HepG2 (cell line): ENCODE data around the gene STARD13. TPM values are rescaled to one million over a fixed set of nuclear protein-coding genes. Genes with fewer than 3 reads are reported as not detected.

Source experiments
- AGO1 ChIP-seq: fragments of 200-400 bp; formaldehyde crosslinking; IDR thresholded peaks from 2 replicates; pipeline ENCODE4 v1.6.1; 2017; ENCODE audit warnings: mild to moderate bottlenecking, low read depth, low read length, moderate library complexity; ENCODE audit not compliant: poor library complexity, severe bottlenecking
- BORCS8-MEF2B ChIP-seq: sonication (generic); formaldehyde crosslinking; IDR thresholded peaks from 2 replicates; pipeline ENCODE4 v1.8.0; 2022; ENCODE audit warnings: mild to moderate bottlenecking, missing genetic modification reagents
- HMGA1 ChIP-seq: sonication (generic); formaldehyde crosslinking; conservative IDR thresholded peaks from 2 replicates; pipeline ENCODE4 v1.4.0; 2020; ENCODE audit warnings: missing genetic modification reagents
- MBD4 ChIP-seq: IDR thresholded peaks from 2 replicates; pipeline ENCODE4 v1.6.1; 2012; ENCODE audit warnings: low read length, inconsistent platforms, borderline replicate concordance
- MYC ChIP-seq: sonication (generic); formaldehyde crosslinking; IDR thresholded peaks from 2 replicates; pipeline ENCODE4 v1.9.0; 2021; ENCODE audit warnings: missing genetic modification reagents, borderline replicate concordance
- NCOR1 ChIP-seq: fragments of 200-600 bp; sonication (generic); IDR thresholded peaks from 2 replicates; pipeline ENCODE4 v1.7.0; 2017; ENCODE audit warnings: antibody characterized with exemption, low read length, borderline replicate concordance
- PTBP1 ChIP-seq: fragments of 200-400 bp; formaldehyde crosslinking; IDR thresholded peaks from 2 replicates; pipeline ENCODE4 v1.6.1; 2018; ENCODE audit warnings: low read length, low read depth; ENCODE audit not compliant: poor library complexity, severe bottlenecking
- SP4 ChIP-seq: sonication (generic); formaldehyde crosslinking; IDR thresholded peaks from 2 replicates; pipeline ENCODE4 v1.8.1; 2023; ENCODE audit warnings: mild to moderate bottlenecking, missing genetic modification reagents
- SPEN ChIP-seq: sonication (generic); formaldehyde crosslinking; IDR thresholded peaks from 2 replicates; pipeline ENCODE4 v1.5.1; 2020; ENCODE audit warnings: low read depth, mild to moderate bottlenecking, missing genetic modification reagents
- TBP ChIP-seq: sonication (generic); formaldehyde crosslinking; IDR thresholded peaks from 2 replicates; pipeline ENCODE4 v1.5.0; 2020; ENCODE audit warnings: missing genetic modification reagents
- ZNF160 ChIP-seq: sonication (generic); formaldehyde crosslinking; IDR thresholded peaks from 2 replicates; pipeline ENCODE4 v1.8.0; 2022; ENCODE audit warnings: mild to moderate bottlenecking, inconsistent platforms, missing genetic modification reagents
- ZNF17 ChIP-seq: sonication (generic); formaldehyde crosslinking; IDR thresholded peaks from 2 replicates; pipeline ENCODE4 v1.5.0; 2020; ENCODE audit warnings: mild to moderate bottlenecking, missing genetic modification reagents
- ZNF224 ChIP-seq: sonication (generic); formaldehyde crosslinking; IDR thresholded peaks from 2 replicates; pipeline ENCODE4 v1.5.0; 2020; ENCODE audit warnings: mild to moderate bottlenecking, missing genetic modification reagents
- ZNF296 ChIP-seq: sonication (generic); formaldehyde crosslinking; conservative IDR thresholded peaks from 2 replicates; pipeline ENCODE4 v1.5.0; 2020; ENCODE audit warnings: mild to moderate bottlenecking, missing genetic modification reagents
- ZNF572 ChIP-seq: sonication (generic); formaldehyde crosslinking; IDR thresholded peaks from 2 replicates; pipeline ENCODE4 v1.5.1; 2020; ENCODE audit warnings: mild to moderate bottlenecking, missing genetic modification reagents
- ZNF660 ChIP-seq: sonication (generic); formaldehyde crosslinking; IDR thresholded peaks from 2 replicates; pipeline ENCODE4 v1.5.1; 2020; ENCODE audit warnings: mild to moderate bottlenecking, low read depth, missing genetic modification reagents, borderline replicate concordance
- ZNF788 ChIP-seq: sonication (generic); formaldehyde crosslinking; IDR thresholded peaks from 2 replicates; pipeline ENCODE4 v1.5.0; 2020; ENCODE audit warnings: mild to moderate bottlenecking, missing genetic modification reagents, borderline replicate concordance
- ZNF800 ChIP-seq: sonication (generic); formaldehyde crosslinking; IDR thresholded peaks from 2 replicates; pipeline ENCODE4 v1.4.0; 2020; ENCODE audit warnings: missing genetic modification reagents
- ZNF841 ChIP-seq: sonication (generic); formaldehyde crosslinking; IDR thresholded peaks from 2 replicates; pipeline ENCODE4 v1.8.1; 2023; ENCODE audit warnings: missing genetic modification reagents, borderline replicate concordance
- ZSCAN22 ChIP-seq: sonication (generic); formaldehyde crosslinking; IDR thresholded peaks from 2 replicates; pipeline ENCODE4 v1.4.0; 2020; ENCODE audit warnings: mild to moderate bottlenecking, missing genetic modification reagents
- polyA plus RNA-seq, 8 experiments: library from polyadenylated mRNA; depleted of rRNA in 3 of 8; stranded (reverse) in 7 of 8; unstranded in 1 of 8; fragments of >200 nt; fragmentation: Illumina TruSeq in 4 of 8; extraction: Trizol in 4 of 8; gene quantifications; 2 replicates each; pipeline versions ENCODE4 v1.2.1 to v1.2.3, GENCODE V29; 2011 to 2016; ENCODE audit warnings: low read depth in 4 of 8, missing spikeins in 1 of 8, mixed read lengths in 1 of 8; ENCODE audit not compliant: insufficient read depth in 1 of 8
- total RNA-seq, 5 experiments: library from RNA; depleted of rRNA; stranded (reverse); fragments of >200 nt; fragmentation: Illumina TruSeq; extraction: Trizol; gene quantifications; 2 replicates each; pipeline ENCODE4 v1.2.3, GENCODE V29; 2016; ENCODE audit warnings: low read depth in 1 of 5
- TF ChIP-seq, protein P1 (sequence below), 2 experiments: sonication (generic) in 1 of 2; formaldehyde crosslinking in 1 of 2; IDR thresholded peaks; 2 replicates each; pipeline versions ENCODE4 v1.5.1 to v1.6.1; 2011 to 2020; ENCODE audit warnings: borderline replicate concordance in 1 of 2, low read depth in 1 of 2, low read length in 1 of 2, mild to moderate bottlenecking in 1 of 2, missing genetic modification reagents in 1 of 2, moderate library complexity in 1 of 2
- TF ChIP-seq, protein P2 (sequence below): IDR thresholded peaks from 2 replicates; pipeline ENCODE4 v1.6.1; 2016; ENCODE audit warnings: low read depth, control low read depth
- TF ChIP-seq, protein P3 (sequence below): sonication (generic); formaldehyde crosslinking; IDR thresholded peaks from 2 replicates; pipeline ENCODE4 v1.4.0; 2020; ENCODE audit warnings: missing genetic modification reagents

Gene STARD13
- total and polyA plus RNA-seq, 2 of the 13 experiments (the other 11 are each of a cell fraction or from before 2014, with no cell fraction given): 12.8 to 14.3 TPM

GRCh38 chr13:33125821-33126570 lies 159.6 kb downstream of the STARD13 start (continued):
- TF ChIP-seq, protein P1, sequence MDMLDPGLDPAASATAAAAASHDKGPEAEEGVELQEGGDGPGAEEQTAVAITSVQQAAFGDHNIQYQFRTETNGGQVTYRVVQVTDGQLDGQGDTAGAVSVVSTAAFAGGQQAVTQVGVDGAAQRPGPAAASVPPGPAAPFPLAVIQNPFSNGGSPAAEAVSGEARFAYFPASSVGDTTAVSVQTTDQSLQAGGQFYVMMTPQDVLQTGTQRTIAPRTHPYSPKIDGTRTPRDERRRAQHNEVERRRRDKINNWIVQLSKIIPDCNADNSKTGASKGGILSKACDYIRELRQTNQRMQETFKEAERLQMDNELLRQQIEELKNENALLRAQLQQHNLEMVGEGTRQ (IDR thresholded peaks at IDR 0.05; ENCODE audit: low read depth, low read length): no peak
- TF ChIP-seq, protein P1 (CRISPR knock-in tag; IDR thresholded peaks at IDR 0.05; ENCODE audit: borderline replicate concordance): no peak
- TF ChIP-seq AGO1: no peak
- TF ChIP-seq ZNF800 (CRISPR knock-in tag): no peak
- TF ChIP-seq NCOR1: peak; percentile 99
- TF ChIP-seq ZNF788 (CRISPR knock-in tag): peak; percentile 80; the same call in 1 of the 2 replicates
- TF ChIP-seq TBP (CRISPR knock-in tag): no peak
- no peak for TF ChIP-seq ZNF17 (CRISPR knock-in tag)
- TF ChIP-seq ZNF572 (CRISPR knock-in tag): no peak
- no peak for TF ChIP-seq SP4 (CRISPR knock-in tag)
- no peak for TF ChIP-seq MBD4
- no peak for TF ChIP-seq HMGA1 (CRISPR knock-in tag)
- no peak for TF ChIP-seq ZSCAN22 (CRISPR knock-in tag)
- TF ChIP-seq SPEN (CRISPR knock-in tag): peak; percentile 71; the same call in 1 of the 2 replicates
- TF ChIP-seq ZNF296 (CRISPR knock-in tag): no peak
- TF ChIP-seq, protein P2, sequence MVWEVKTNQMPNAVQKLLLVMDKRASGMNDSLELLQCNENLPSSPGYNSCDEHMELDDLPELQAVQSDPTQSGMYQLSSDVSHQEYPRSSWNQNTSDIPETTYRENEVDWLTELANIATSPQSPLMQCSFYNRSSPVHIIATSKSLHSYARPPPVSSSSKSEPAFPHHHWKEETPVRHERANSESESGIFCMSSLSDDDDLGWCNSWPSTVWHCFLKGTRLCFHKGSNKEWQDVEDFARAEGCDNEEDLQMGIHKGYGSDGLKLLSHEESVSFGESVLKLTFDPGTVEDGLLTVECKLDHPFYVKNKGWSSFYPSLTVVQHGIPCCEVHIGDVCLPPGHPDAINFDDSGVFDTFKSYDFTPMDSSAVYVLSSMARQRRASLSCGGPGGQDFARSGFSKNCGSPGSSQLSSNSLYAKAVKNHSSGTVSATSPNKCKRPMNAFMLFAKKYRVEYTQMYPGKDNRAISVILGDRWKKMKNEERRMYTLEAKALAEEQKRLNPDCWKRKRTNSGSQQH (CRISPR knock-in tag): no peak
- no peak for TF ChIP-seq ZNF660 (CRISPR knock-in tag)
- TF ChIP-seq ZNF160 (CRISPR knock-in tag): no peak
- TF ChIP-seq ZNF224 (CRISPR knock-in tag): no peak
- TF ChIP-seq ZNF841 (CRISPR knock-in tag): no peak
- TF ChIP-seq, protein P3, sequence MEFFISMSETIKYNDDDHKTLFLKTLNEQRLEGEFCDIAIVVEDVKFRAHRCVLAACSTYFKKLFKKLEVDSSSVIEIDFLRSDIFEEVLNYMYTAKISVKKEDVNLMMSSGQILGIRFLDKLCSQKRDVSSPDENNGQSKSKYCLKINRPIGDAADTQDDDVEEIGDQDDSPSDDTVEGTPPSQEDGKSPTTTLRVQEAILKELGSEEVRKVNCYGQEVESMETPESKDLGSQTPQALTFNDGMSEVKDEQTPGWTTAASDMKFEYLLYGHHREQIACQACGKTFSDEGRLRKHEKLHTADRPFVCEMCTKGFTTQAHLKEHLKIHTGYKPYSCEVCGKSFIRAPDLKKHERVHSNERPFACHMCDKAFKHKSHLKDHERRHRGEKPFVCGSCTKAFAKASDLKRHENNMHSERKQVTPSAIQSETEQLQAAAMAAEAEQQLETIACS: no peak
- peak; percentile 73; the same call in 1 of the 2 replicates for TF ChIP-seq MYC (CRISPR knock-in tag)
- no peak for TF ChIP-seq PTBP1
- peak; percentile 28; the same call in 1 of the 2 replicates for TF ChIP-seq BORCS8-MEF2B (CRISPR knock-in tag)
